NOMO-1 (cell line): ENCODE data around the gene YAP1.

Experiments used
- DNase-seq, 2 experiments: peaks; one replicate each; lab custom pipeline; 2025; ENCODE audit not compliant: unreplicated experiment in 2 of 2; lab: John Stamatoyannopoulos, UW

Gene YAP1

GRCh38 chr11:102116453-102117205, 6.4 kb downstream of the YAP1 start:
- DNase-seq: no peak

- peak in 1 of 2 experiments; percentile 21 for DNase-seq
Observed at GRCh38 chr11:102117472-102118113, 7.3 kb downstream of the YAP1 start.

GRCh38 chr11:102118937-102119336, 8.7 kb downstream of the YAP1 start:
- no peak for DNase-seq

- DNase-seq: no peak
Observed at GRCh38 chr11:102119997-102120396, 9.8 kb downstream of the YAP1 start.

- no peak for DNase-seq
Observed at GRCh38 chr11:102120437-102120973, 10.3 kb downstream of the YAP1 start.

- no peak for DNase-seq
Observed at GRCh38 chr11:102121329-102121728, 11.1 kb downstream of the YAP1 start.

GRCh38 chr11:102134597-102134996, 24.4 kb downstream of the YAP1 start:
- DNase-seq: no peak

- DNase-seq: no peak
Observed at GRCh38 chr11:102135256-102135655, 25.0 kb downstream of the YAP1 start.

- no peak for DNase-seq
Observed at GRCh38 chr11:102138223-102138622, 28.0 kb downstream of the YAP1 start.

- DNase-seq: no peak
Observed at GRCh38 chr11:102138670-102139069, 28.4 kb downstream of the YAP1 start.

GRCh38 chr11:102139081-102139498, 28.8 kb downstream of the YAP1 start:
- no peak for DNase-seq

GRCh38 chr11:102142333-102142732, 32.1 kb downstream of the YAP1 start:
- DNase-seq: no peak

GRCh38 chr11:102143867-102144266, 33.6 kb downstream of the YAP1 start:
- no peak for DNase-seq

- DNase-seq: peak; percentile 58 to 60
Observed at GRCh38 chr11:102144357-102145355, 34.4 kb downstream of the YAP1 start.

GRCh38 chr11:102147015-102147414, 36.8 kb downstream of the YAP1 start:
- DNase-seq: no peak

- DNase-seq: no peak
Observed at GRCh38 chr11:102147632-102148031, 37.4 kb downstream of the YAP1 start.

- no peak for DNase-seq
Observed at GRCh38 chr11:102148059-102148458, 37.8 kb downstream of the YAP1 start.

GRCh38 chr11:102151784-102152525, 41.7 kb downstream of the YAP1 start:
- DNase-seq: no peak

GRCh38 chr11:102153082-102153481, 42.8 kb downstream of the YAP1 start:
- DNase-seq: no peak

GRCh38 chr11:102154806-102155205, 44.6 kb downstream of the YAP1 start:
- DNase-seq: no peak
